Limb (tissue), 2 donors: ENCODE data around the gene DCUN1D3.

Experiments
- DNase-seq, 2 donors: peaks; one replicate each; pipeline ENCODE4 v3.0.0-alpha.2; 2016; ENCODE audit errors: extremely low spot score in 2 of 2

DCUN1D3 gene

DNA sequence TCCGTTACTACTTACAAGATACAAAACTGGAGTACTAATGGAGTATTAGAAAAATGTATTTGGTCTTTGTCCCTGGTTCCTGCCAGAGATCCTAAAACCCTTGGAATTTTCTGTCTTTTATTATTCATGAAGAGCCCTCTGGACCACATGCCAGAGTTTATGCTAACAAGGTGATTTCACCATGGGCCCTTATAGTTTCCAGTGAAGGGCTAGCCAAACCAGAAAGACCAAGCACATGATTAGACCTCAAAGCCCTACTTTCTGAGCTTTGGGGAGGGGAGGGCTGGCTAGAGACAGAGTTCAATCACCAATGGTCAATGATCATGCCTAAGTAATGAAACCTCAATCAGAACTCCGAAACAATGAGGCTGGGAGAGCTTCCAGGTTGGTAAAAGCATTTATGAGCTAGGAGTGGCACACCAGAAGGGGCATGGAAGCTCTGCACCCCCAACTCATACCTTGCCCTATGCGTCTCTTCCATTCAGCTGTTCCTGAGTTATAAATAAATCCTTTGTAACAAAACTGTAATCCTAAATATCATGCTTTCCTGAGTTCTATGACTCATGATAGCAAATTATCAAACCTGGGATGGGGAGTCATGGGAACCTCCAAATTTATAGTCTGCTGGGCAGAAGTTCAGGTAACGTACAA is 10.4 kb downstream of the DCUN1D3 start:
- DNase-seq = no peak

DNA sequence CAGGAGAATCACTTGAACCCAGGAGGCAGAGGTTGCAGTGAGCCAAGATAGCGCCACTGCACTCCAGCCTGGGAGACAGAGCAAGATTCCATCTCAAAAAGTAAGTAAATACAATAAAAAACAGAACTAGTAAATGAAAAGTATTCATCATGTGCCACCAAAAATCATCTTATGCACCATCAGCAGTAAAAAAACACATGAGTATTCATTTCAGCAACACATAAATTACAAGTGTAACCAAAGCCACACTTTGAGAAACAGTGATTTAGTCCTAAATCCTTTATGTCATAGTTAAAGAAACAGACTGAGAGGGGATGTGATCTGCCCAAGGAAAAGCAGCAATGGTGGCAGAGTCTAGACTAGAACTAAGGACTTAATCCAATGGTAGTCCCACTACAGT is 13.0 kb downstream of the DCUN1D3 start:
- no peak for DNase-seq

DNA sequence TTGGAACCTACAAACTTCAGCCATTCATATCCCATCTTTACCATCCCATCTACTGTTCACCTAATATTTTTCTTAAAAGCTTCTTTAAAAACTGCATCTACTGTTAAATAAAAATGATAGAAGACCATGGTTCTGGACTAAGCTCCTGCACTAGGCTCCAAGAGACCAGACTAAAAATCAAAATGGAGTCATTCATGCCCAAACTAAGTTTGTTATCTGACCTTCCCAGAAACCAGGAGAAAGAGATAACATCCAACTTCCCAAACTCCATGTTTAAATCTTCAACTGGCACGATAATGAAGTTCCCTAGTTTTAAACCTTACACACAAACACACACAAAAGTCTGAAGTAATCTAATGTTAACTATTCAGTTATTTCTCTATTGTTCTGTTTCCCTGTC is 13.8 kb downstream of the DCUN1D3 start:
- DNase-seq = no peak

DNA sequence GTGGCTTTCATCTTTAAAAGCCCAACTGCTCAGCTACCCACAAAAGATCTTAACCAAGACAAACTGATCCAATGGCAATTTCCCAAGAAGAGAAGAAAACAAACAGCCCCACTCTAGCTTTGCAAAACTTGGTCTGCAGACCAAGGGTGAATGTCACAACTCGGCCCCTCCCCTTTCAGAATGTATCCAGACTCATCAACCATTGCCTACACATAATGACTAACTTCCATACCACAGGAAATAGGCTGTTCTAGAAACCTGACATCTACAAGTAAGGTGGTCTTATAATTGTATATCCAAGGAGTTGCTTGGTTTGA is 16.0 kb downstream of the DCUN1D3 start:
- DNase-seq = no peak

DNA sequence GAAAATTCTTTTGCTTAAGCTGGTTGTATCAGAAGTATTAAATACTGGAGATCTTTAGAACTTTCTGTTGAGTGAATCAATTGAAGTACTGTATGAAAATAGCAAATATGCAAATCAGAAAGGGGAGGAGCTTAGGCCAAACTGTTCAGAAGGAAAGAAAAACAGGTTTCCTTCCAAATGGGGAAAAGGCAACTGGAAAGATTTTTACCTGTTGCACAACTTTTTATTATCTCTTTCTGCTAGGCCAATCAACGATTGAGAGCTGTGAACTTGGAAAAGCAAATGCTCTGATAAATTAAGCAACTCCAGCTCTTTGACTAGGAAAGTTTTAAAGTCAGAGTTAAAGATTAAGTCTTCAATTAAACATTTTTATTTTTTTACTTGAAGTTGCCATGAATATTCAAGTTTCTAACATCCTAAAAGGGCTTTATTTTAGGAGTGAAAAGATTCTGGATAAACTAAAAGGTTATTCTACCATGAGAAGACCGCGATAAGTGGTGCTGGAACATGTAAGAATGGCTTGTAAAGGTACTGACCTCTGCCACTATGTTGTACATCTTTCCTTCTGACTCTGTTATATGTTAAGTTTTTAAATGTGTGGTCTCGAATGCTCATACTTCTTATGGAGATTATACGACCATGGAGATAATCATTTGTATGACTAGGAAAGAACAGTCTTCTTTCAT is 16.5 kb downstream of the DCUN1D3 start:
- DNase-seq = no peak

DNA sequence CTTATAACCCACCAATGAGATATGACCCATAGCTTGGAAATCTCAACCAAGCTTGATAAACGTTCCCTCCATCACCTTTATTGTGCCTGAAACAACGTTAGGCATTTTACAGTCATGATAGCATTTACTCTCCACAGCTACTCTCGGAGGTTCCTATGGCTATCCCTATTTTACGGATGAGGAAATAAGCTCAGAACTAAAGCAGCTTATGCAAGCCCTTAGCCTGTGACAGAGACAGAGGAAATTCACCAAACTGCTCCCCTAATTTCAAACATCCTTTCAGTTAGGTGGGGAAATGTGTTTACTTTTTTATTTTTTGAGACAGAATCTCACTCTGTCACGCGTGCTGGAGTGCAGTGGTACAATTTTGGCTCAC is 18.7 kb downstream of the DCUN1D3 start:
- no peak for DNase-seq

DNA sequence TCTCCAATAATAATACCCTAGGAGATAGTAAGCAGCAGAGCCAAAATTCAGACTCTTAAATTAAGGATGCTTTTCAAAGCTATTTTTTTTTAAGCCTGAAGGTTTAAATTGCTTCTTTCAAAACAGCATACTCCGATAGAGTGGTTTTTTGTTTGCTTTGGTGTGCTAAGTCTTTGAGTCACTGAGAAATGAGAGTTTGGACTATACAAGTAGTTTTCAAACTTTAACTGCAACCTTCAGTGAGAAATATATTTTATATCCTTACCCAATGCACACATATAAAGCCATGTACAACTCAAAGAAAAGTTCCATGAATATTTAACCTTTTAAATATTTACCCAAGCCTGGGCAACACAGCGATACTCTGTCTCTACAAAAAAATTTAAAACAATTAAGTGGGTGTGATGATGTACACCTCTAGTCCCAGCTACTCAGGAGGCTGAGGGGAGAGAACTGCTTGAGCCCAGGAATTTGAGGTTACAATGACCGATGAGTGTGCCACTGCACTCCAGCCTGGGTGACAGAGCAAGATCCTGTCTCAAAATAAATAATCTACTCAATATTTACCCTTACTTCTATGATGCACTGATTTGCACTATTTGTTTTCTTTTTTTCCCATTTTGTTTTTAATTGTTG is 19.2 kb downstream of the DCUN1D3 start:
- DNase-seq = no peak

DNA sequence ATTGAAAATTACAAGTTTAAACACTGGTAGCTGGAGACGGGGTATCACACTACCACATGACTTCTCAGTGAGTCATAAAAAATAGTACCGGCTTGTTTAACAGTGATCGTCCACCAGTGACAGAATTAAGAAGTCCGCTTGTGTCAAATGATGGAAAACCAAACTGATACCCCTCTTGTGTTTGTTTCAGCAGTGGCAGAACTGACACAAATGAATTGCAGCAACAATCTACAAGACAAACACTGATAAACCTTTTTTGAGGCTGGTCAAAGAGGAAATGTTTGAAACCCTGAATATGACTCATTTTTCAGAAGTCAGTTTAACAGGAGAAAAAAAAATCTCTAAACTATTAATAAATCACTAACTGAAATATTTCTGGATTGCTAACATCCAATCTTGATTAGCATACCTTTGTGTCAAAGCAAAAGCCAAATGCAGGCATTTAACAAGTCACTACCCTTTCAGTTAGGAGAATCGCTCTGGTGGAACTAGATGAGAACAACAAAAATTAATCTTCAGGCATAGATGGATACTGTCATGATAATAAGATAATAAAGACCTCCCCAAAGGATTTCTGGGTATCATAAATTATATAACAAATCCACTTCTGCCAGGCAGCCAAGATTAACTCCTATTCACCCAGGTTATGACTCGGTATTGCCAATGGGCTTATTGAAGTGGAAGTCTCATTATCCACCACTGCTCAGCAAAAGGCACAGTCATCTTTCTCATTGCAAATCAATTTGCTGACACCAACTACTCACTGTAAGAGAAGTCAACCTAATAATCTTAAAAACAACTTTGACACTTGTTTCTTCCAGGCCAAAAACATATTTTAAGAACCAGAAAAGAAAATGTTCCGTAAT is 20.8 kb downstream of the DCUN1D3 start:
- DNase-seq = no peak

DNA sequence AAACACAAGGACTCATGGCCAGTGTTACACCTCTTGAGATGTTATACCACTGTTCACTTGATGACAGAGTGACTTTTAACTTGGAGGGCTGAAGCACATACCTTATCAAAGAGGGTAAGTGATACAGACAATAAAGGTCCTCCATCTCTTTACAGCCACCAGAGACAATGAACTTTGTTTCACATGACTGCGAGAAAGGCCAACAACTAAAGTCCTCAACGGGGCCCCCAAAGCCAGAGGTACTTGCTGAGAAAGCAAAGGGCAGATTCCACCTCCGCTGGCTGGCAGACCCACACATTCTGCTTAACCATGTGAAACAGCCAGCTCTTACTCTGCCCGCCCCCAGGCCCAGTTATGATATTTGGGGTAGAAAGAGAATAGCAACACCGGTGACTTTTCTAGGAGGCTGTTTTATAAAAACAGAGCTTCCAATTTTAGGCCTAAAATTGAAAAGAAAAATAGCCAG is 21.4 kb downstream of the DCUN1D3 start:
- no peak for DNase-seq

DNA sequence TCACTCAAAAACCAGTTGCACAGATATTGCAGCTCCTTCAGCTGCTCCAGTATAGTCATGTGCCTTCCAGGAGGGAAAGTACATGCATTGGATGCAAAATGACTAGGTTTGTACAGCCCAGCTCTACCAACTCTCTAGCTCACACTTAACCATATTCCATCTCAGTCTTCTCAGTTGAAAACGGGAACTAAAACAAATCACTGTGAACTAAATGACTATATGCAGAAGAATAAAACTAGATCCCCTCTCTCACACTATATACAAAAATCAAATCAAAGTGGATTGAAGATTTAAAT is 24.9 kb downstream of the DCUN1D3 start:
- no peak for DNase-seq

DNA sequence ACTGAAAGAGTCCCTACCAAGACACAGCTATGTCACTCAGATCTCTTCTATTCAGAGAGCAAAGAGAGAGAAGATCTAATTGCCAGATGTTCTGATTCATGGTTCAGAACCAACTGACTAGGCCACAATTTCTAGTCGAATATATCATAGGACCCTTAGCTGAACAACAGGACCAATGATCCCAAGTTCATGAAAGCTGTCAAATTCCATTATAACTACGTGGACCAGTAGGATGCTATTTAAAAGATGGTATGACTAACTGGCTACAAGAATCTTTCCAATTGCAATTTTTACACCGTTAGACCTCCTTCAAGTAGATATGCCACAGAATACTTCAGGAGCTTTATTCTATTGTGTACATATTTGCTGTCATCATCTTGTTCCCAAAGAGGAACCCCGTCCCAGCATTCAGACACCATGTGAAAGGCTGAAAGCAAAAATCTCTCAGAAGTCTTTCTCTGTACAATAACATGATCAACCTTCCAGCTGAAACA is 26.0 kb downstream of the DCUN1D3 start:
- no peak for DNase-seq

DNA sequence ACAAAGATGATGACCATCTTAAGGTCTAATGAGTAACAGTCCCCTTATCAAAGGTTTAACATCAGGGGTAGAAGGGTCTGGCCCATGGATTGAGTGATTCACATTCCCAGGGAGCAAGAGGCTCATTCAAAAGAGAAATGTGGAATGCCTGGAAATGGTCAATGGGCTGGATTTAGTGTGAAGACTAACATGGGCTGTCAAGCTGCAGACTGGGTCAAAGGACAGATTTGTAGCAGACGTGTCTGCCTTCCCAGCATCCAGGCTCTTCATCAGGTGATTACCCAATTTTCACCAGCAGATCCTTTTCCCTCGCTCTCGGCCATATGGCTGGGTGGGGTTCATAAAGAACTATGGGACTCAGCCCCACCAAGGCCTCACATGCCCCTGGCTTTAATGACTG is 26.8 kb downstream of the DCUN1D3 start:
- no peak for DNase-seq

DNA sequence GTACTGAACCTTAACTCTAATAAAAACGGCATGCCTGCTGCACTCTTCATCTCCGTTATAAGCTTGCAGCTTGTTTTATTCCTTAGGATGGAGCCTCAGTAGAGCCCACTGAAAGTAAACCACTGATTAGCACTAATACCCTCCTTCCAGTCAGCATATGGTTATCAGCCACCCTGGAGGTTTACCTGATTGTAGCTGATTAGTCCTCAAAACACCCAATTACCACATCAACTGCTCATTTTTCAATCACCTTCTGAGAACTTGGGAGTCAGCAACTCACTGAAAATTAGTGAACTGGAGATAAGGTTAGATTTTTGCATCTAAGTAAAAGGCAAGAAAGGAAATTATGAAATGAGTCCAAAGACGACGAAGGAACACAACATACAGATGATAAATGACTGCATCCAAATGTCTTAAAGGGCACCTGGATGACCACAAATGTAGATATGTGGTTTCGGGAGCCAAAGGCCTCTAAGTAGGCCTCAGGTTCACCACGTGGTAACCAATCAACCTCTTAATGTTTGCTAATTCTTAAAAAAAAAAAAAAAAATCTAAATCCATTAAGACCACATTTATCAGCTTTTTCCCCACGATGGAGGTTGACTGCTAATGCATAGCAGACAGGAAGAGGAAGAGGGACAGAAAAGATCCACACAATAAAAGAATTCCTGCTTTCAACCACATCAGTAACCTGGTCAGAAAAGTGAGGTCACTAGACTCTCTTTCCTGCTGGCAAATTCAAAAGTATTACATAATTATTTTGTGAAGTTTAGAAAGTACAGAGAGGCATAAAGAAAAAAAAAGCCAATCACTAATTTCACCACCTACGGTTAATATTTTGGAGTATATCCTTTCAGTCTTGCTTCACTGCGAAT is 28.0 kb downstream of the DCUN1D3 start:
- no peak for DNase-seq

DNA sequence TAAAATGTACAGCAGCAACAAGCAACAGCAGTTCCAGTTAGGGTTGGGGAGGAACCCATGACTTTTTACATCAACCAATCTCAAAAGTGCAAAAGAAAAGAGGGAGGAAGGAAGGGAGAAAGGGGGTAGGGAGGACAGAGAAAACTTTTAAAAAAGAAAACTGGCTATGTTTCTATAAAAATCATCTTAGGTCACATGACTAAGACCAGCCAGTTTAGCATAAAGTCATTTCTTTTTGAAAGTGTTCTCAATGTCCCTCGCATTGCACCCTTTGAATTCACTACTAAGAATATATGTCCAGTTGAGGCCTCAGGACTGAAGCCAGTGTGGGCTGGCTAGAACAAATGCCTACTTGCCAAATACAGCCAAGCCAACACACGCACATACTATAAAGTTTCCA is 28.9 kb downstream of the DCUN1D3 start:
- DNase-seq = no peak

DNA sequence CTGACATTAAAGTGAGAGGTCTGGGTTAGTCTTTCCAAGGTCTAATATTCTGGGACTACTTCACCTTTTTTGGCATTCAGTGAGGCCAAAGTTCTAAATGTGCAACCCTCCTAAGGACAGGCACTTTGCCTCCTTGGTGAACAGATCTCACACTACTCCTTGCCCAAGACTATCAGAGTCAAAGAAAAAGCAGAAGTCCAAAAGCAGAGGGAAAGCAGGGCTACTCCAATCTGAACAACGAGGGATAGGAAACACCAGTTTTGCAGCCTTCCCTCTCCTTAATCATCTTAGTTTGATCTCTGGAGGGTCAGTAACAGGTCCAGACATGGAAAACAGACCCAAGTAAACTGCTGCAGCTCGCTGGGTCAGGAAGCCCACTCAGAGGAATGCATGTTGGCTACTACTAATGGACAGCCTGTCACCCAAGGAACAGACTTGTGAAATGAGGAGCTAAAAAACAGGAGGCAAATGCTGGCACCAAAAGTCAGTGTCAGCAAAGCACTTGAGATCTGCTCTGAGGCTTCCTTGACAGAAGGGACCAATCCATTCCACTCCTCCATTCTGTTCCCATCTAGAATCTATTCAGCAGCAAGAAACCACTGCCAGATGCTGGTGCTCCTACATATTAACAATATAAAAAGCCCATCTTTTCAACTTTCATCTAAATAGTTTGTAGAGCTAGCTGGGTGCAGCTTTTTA is 29.9 kb downstream of the DCUN1D3 start:
- DNase-seq = no peak

DNA sequence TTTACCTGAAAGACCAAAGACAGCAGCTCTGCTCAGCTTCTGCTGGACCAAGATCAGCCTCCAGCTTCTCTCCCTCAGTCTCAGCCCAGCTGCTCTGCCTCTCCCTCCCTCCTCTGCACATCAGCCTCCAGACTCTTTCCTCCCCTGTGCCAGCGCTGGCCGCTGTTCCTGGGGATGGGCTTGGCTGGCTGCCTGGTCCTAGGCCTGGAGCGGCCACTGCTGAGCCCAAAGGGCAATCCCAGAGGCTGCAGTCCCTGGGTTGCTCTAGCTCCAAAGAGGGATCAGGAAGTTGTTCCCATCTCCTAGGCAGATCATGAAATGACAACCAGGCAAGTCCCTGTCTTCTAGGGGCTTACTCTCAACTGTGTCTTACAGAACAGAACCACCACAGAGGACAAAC is 31.3 kb downstream of the DCUN1D3 start:
- peak in 1 of 2 donors; percentile 53 for DNase-seq

DNA sequence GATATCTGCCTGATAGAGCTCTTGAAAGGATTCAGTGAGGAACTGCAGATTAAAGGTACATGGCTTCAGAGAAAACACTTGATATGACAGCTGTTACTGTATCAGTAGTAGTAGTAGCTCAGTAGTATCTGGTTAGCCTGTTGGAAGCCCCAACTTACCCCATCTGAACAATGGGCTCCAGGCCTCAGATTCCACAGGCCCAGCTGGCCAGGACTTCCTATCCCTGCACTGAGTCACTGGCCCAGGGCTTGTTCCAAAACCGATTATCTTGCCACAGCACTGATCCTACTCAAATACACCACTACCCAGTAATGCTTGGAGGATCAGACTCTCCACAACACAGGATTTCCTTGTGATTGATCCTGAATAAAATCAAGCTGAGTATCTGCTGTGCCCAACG is 32.6 kb downstream of the DCUN1D3 start:
- no peak for DNase-seq

DNA sequence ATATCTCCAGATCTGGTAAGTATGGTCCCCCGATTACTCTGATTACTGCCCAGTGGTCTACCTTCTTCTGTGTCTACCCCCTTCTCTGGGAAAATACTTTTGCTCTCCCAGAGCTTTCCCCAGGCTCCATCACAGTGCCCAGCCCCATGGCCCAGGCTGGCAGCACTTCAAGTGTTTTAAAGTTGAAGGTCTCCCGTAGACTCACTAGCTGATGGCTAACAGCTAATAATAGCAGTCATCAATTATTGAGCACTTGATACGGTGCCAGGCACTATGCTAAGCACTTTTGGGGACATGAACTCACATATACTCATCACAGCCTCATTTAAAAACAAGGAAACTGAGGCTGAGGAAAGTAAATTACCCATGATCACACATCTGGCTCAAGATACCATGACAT is 33.4 kb downstream of the DCUN1D3 start:
- DNase-seq = no peak

DNA sequence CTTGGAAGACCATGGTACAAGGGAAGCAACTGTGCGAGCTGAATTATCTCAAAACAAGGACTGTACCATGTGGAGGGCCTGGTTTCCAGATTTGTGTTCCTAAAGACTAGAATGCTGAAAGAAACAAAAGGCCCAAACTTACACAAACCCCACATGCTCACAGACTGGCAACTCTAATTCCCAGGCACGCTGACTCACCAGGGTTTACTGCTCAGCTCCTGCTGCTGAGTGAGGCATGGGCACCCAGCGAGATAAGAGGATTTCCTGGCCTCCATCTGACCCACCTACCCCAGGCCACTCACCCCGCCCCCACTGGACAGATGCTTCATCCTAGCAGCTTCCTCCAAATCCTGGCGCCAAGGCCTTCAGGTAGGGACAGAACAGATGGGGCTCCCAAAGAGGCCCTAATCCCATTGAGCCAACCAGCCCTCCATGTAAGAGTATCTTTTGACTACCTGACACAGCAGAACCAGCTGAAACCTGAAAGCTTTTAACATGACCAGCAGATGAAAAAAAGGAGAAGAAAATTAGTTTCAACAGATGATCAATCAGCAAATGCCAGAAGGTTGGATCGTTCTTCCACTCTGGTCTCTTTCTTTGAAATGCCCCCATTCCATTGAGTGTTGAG is 33.9 kb downstream of the DCUN1D3 start:
- DNase-seq = no peak
